Common myeloid progenitor, CD34-positive (primary cell): ENCODE measurements around the gene MYO1H.
"Not testable (repeated sequence)": the region's sequence is repeated elsewhere in the genome, so short reads cannot be mapped to it uniquely, and the experiment has no call there.

ENCODE experiments used
- CTCF ChIA-PET: fragments of 350-600 bp; sonication (Branson Sonifier 250); formaldehyde crosslinking; loops from one replicate; lab custom pipeline; 2021; ENCODE audit warnings: antibody characterized with exemption; lab: Charles Lee
- POLR2A ChIA-PET: fragments of 350-600 bp; sonication (Branson Sonifier 250); formaldehyde crosslinking; loops from one replicate; lab custom pipeline; 2021; ENCODE audit warnings: antibody characterized with exemption; lab: Charles Lee
- DNase-seq, 3 donors: peaks; one replicate each; pipeline versions ENCODE4 v3.0.0 to v3.0.0-alpha.2; 2013
- H3K27ac ChIP-seq, 2 experiments: 1 replicate in 1 of 2; 2 replicates in 1 of 2; pipeline ENCODE4 v1.7.0; 2013; ENCODE audit warnings: inconsistent platforms in 2 of 2, low read length in 2 of 2, mild to moderate bottlenecking in 2 of 2, low read depth in 1 of 2, moderate library complexity in 1 of 2; ENCODE audit not compliant: severe bottlenecking in 2 of 2, insufficient read depth in 1 of 2, poor library complexity in 1 of 2
- H3K27me3 ChIP-seq, 5 experiments: replicated peaks in 2 of 5; 1 replicate in 3 of 5; 2 replicates in 2 of 5; pipeline versions ENCODE4 v1.6.1 to v1.7.0; 2013; ENCODE audit warnings: low read length in 4 of 5, mild to moderate bottlenecking in 2 of 5, moderate library complexity in 2 of 5, inconsistent platforms in 1 of 5; ENCODE audit not compliant: insufficient read depth in 5 of 5, control insufficient read depth in 4 of 5
- H3K36me3 ChIP-seq, 4 experiments: 1 replicate in 2 of 4; 2 replicates in 2 of 4; pipeline versions ENCODE4 v1.6.1 to v1.7.0; 2013; ENCODE audit warnings: low read length in 3 of 4, control low read depth in 1 of 4, mild to moderate bottlenecking in 1 of 4; ENCODE audit not compliant: control insufficient read depth in 4 of 4, insufficient read depth in 4 of 4
- H3K4me1 ChIP-seq, 4 experiments: 1 replicate in 3 of 4; 2 replicates in 1 of 4; pipeline versions ENCODE4 v1.6.1 to v1.7.1; 2013; ENCODE audit warnings: low read length in 3 of 4, mild to moderate bottlenecking in 3 of 4, control low read depth in 1 of 4, inconsistent platforms in 1 of 4, moderate library complexity in 1 of 4; ENCODE audit not compliant: control insufficient read depth in 4 of 4, insufficient read depth in 4 of 4; ENCODE audit errors: control extremely low read depth in 1 of 4
- H3K4me3 ChIP-seq, 7 experiments: 1 replicate in 4 of 7; 2 replicates in 3 of 7; pipeline versions ENCODE4 v1.5.1 to v1.7.0; 2013; ENCODE audit warnings: mild to moderate bottlenecking in 7 of 7, low read length in 6 of 7, moderate library complexity in 6 of 7, inconsistent platforms in 2 of 7, low read depth in 2 of 7, control low read depth in 1 of 7; ENCODE audit not compliant: insufficient read depth in 4 of 7, control insufficient read depth in 1 of 7; ENCODE audit errors: extremely low read depth in 1 of 7
- H3K9me3 ChIP-seq, 5 experiments: 1 replicate in 4 of 5; 2 replicates in 1 of 5; pipeline versions ENCODE4 v1.6.1 to v1.7.1; 2013; ENCODE audit warnings: low read length in 4 of 5, mild to moderate bottlenecking in 2 of 5, inconsistent platforms in 1 of 5, low read depth in 1 of 5, moderate library complexity in 1 of 5; ENCODE audit not compliant: control insufficient read depth in 4 of 5, insufficient read depth in 2 of 5; ENCODE audit errors: control extremely low read depth in 1 of 5
- WGBS: methylation state at CpG from one replicate; pipeline ENCODE4 v1.1.5; 2013; ENCODE audit not compliant: insufficient coverage; 5-methylcytosine and 5-hydroxymethylcytosine counted together

The MYO1H gene

GRCh38 chr12:109305547-109305946 lies 42.2 kb upstream of the MYO1H start:
- 90% methylated on average over 2 of the region's 6 CpGs for WGBS
- no peaks in the 10 kb centered on the region for H3K36me3 ChIP-seq
- H3K27ac ChIP-seq = no peak overlapping the region
- H3K9me3 ChIP-seq = no peaks in the 10 kb centered on the region
- CTCF ChIA-PET = interaction anchor here (1.7 kb wide), 1 partner anchor 16 kb away, joined by 4 read pairs; no protein-coding TSS in a partner anchor
- H3K4me3 ChIP-seq = no peak overlapping the region
- peaks cover 0 to 22% (median 14%) of the 10 kb centered on the region in 4 experiments for H3K4me1 ChIP-seq
- DNase-seq = no peak
- H3K27me3 ChIP-seq = peaks cover 11 to 61% (median 31%) of the 10 kb centered on the region in 5 experiments
- POLR2A ChIA-PET = no interaction called here

DNA sequence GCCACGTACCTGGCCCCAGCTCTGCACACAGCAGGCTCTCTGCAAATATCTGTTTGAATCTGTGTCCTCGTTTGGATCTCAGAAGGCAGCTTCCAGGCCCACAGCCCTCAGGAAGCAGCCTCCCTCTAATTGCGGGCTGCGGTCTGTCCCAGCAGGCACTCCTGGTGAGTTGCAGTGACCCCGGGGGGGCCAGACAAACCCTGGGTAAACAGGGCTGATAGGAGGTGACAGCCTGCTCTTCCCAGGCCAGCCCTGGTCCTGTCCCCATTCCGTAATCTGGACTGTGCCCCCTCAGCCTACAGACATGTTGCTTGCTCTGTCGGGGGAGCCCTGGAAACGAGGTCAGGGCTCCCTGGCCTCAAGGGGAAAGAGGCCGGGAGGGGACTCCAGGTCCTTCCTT lies 40.6 kb upstream of the MYO1H start:
- peak in 2 of 3 donors; percentile 13 to 24 for DNase-seq
- peaks cover 0 to 22% (median 15%) of the 10 kb centered on the region in 4 experiments for H3K4me1 ChIP-seq
- WGBS = 64% methylated on average over 8 of the region's 9 CpGs
- no peak overlapping the region for H3K4me3 ChIP-seq
- CTCF ChIA-PET = interaction anchor here (1.7 kb wide), 1 partner anchor 14 kb away, joined by 4 read pairs; no protein-coding TSS in a partner anchor
- POLR2A ChIA-PET = no interaction called here
- no peak overlapping the region for H3K27ac ChIP-seq
- H3K36me3 ChIP-seq = no peaks in the 10 kb centered on the region
- peaks cover 20 to 75% (median 40%) of the 10 kb centered on the region in 5 experiments for H3K27me3 ChIP-seq
- no peaks in the 10 kb centered on the region for H3K9me3 ChIP-seq

DNA sequence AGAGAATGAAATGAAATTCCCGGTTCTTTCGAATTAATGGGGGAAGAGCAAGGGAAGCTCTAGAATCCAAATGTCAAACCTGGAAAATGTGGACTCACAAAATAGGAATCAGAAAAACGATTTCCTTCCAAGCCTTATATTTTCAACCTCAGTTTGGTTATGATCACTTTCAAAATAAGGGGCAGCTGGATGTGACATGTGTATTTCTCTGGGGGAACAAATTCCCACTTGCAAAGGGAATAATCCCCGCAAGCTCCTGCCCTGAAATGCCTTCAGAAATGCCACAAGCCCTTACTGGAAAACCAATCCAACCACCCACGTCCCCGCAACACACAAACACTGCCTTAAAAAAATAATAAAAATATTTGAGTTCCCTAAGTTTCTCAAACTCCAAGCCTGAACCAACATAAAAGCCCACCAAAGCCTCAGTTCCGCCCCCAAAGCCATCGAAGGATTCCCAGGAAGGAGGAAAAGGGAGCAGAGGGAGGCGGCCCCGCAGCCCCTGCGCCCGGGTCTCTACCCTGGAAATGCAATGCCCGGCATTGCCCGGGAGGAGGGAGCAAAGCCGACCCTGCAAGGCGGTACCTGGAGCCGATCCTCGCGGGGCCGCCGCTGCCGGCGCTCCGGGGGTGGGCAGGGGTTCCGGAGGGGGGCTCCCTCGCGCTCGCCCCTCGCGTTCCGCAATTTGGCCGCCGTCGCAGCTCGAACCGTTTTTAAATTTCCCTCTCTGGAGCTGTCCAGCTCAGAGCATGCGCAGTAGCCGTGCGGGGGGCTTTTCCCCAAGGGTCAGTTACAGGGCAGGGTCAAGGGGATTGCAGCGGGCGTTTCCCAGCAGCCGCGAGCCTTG lies 38.9 kb upstream of the MYO1H start, which contains the start of gene FOXN4:
TSS of gene FOXN4 (minus strand) at position 751 of the 847 bp plus-strand sequence. CDS start 963 bp downstream, outside the sequence.
- Histone ChIP-seq H3K27me3 (peaks cover 20 to 83% (median 37%) of the 10 kb centered on the region in 5 experiments), H3K4me3 (peak within 1 kb of the TSS in 6 of 7 experiments; percentile 35 to 69 (median 54))
- WGBS = 5% methylated on average over 30 of the region's 43 CpGs

DNA sequence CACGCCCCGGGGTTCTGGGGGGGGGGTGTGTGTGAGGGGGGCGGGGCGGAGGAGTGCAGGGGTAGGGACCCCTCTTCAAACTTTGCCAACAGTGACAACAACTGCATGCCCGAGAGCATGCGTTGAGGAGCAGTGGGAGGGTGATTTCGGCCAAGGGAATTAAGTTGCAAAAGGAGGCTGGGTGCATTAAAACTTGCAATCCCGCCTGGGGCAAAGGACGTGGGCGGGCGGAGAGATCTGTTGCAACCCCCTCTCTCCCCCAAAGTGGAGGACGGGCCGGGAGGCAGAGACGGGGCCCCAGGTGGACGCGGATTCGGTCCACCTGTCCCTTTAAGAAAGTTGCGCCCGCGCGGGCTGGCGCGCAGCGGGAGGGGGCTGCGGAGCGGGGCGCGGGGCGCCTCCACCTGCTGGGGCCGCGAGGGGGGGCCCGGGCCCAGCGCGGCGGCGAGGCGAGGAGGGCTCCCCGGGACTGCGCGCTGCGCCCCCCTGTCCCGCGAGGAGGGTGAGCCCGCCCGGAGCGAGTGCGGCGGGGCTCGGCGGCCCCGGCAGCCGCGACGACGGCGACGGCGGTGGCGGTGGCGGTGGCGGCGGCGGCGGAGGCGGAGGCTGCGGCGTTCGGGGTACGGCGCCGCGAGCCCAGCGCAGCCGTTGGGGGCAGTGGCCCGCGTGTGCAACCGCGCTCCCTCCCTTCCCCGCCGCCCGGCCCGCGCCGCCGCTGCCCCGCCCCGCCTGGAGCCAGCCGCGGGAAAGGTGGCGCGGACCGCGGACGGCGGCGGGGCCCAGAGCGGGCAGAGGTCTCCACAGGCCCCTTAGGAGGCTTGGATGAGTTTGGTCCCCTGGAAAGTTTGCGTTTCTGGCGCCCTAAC lies 38.1 kb upstream of the MYO1H start:
- ChIA-PET CTCF (interaction anchor here (1.2 kb wide), 1 partner anchor 32 kb away, joined by 3 read pairs; no protein-coding TSS in a partner anchor), POLR2A (no interaction called here)
- 0% methylated on average over 43 of the region's 99 CpGs for WGBS
- peak in 2 of 3 donors; percentile 40 to 41 for DNase-seq
- H3K27ac ChIP-seq = no peak overlapping the region
- peaks cover 0 to 22% (median 15%) of the 10 kb centered on the region in 4 experiments for H3K4me1 ChIP-seq
- peaks cover 20 to 78% (median 37%) of the 10 kb centered on the region in 5 experiments for H3K27me3 ChIP-seq
- H3K36me3 ChIP-seq = no peaks in the 10 kb centered on the region
- H3K4me3 ChIP-seq = peak overlapping the region in 6 of 7 experiments; percentile 35 to 69 (median 54)
- H3K9me3 ChIP-seq = no peaks in the 10 kb centered on the region

More for the DNA sequence above, 38.9 kb upstream of the MYO1H start, which contains the start of gene FOXN4:
- POLR2A ChIA-PET = no interaction called here
- Histone ChIP-seq H3K4me1 (peaks cover 0 to 22% (median 15%) of the 10 kb centered on the region in 4 experiments), H3K9me3 (no peaks in the 10 kb centered on the region), H3K36me3 (no peaks in the 10 kb centered on the region), H3K27ac (no peak within 1 kb of the TSS)
- peak in 2 of 3 donors; percentile 35 to 39 for DNase-seq
- CTCF ChIA-PET = interaction anchor here (1.2 kb wide), 1 partner anchor 31 kb away, joined by 3 read pairs; no protein-coding TSS in a partner anchor

GRCh38 chr12:109310247-109311125 lies 37.2 kb upstream of the MYO1H start:
- no peaks in the 10 kb centered on the region for H3K9me3 ChIP-seq
- peak overlapping the region in 5 of 7 experiments; percentile 39 to 69 (median 46) for H3K4me3 ChIP-seq
- no peaks in the 10 kb centered on the region for H3K36me3 ChIP-seq
- POLR2A ChIA-PET = no interaction called here
- CTCF ChIA-PET = interaction anchor here (1.1 kb wide), 1 partner anchor 12 kb away, joined by 3 read pairs; no protein-coding TSS in a partner anchor
- H3K4me1 ChIP-seq = peaks cover 0 to 22% (median 15%) of the 10 kb centered on the region in 4 experiments
- peaks cover 20 to 72% (median 37%) of the 10 kb centered on the region in 5 experiments for H3K27me3 ChIP-seq
- H3K27ac ChIP-seq = no peak overlapping the region
- DNase-seq = peak in 2 of 3 donors; percentile 46 to 64
- 3% methylated on average over 23 of the region's 33 CpGs for WGBS

GRCh38 chr12:109321294-109321693 lies 26.4 kb upstream of the MYO1H start:
- H3K4me3 ChIP-seq, H3K4me1 ChIP-seq, H3K9me3 ChIP-seq, H3K36me3 ChIP-seq, H3K27ac ChIP-seq, POLR2A ChIA-PET, DNase-seq: not testable (repeated sequence)
- 91% methylated on average over 7 of the region's 8 CpGs for WGBS
- CTCF ChIA-PET = interaction anchor here (1.7 kb wide), 1 partner anchor 15 kb away, joined by 4 read pairs; no protein-coding TSS in a partner anchor
- peaks cover 0 to 13% (median 7%) of the 10 kb centered on the region in 5 experiments for H3K27me3 ChIP-seq
